ENCODE results near the gene CFAP73.

CFAP73 gene

GRCh38 chr12:113163030-113163360 is 13.5 kb downstream of the CFAP73 start:
- DNase-seq (ENCODE audit: low read depth in 3 of 3): no peak

- DNase-seq (ENCODE audit: low read depth in 3 of 3): no peak
Observed at GRCh38 chr12:113164014-113164413, 14.5 kb downstream of the CFAP73 start.

GRCh38 chr12:113165521-113166450 is 16.3 kb downstream of the CFAP73 start:
- DNase-seq (ENCODE audit: low read depth in 3 of 3): no peak

- DNase-seq (ENCODE audit: low read depth in 3 of 3): no peak
Observed at GRCh38 chr12:113167868-113168267, 18.3 kb downstream of the CFAP73 start.

- no peak for DNase-seq (ENCODE audit: low read depth in 3 of 3)
Observed at GRCh38 chr12:113169697-113170096, 20.2 kb downstream of the CFAP73 start.

- no peak for DNase-seq (ENCODE audit: low read depth in 3 of 3)
Observed at GRCh38 chr12:113170457-113170856, 20.9 kb downstream of the CFAP73 start.

- no peak for DNase-seq (ENCODE audit: low read depth in 3 of 3)
Observed at GRCh38 chr12:113170926-113171325, 21.4 kb downstream of the CFAP73 start.

- DNase-seq (ENCODE audit: low read depth in 3 of 3): no peak
Observed at GRCh38 chr12:113171543-113171942, 22.0 kb downstream of the CFAP73 start.

- DNase-seq (ENCODE audit: low read depth in 3 of 3): no peak
Observed at GRCh38 chr12:113172185-113172584, 22.7 kb downstream of the CFAP73 start.

GRCh38 chr12:113173081-113173698 is 23.7 kb downstream of the CFAP73 start:
- DNase-seq (ENCODE audit: low read depth in 3 of 3): no peak

- DNase-seq (ENCODE audit: low read depth in 3 of 3): peak; percentile 59 to 69 (median 63)
Observed at GRCh38 chr12:113174461-113175384, 25.2 kb downstream of the CFAP73 start.

GRCh38 chr12:113179023-113179422 is 29.5 kb downstream of the CFAP73 start:
- no peak for DNase-seq (ENCODE audit: low read depth in 3 of 3)

GRCh38 chr12:113180333-113180732 is 30.8 kb downstream of the CFAP73 start:
- DNase-seq (ENCODE audit: low read depth in 3 of 3): no peak

- no peak for DNase-seq (ENCODE audit: low read depth in 3 of 3)
Observed at GRCh38 chr12:113181975-113182374, 32.5 kb downstream of the CFAP73 start.

- DNase-seq (ENCODE audit: low read depth in 3 of 3): no peak
Observed at GRCh38 chr12:113183030-113183589, 33.6 kb downstream of the CFAP73 start.

- DNase-seq (ENCODE audit: low read depth in 3 of 3): no peak
Observed at GRCh38 chr12:113184098-113184899, 34.8 kb downstream of the CFAP73 start.

- peak; percentile 75 to 79 (median 77) for DNase-seq (ENCODE audit: low read depth in 3 of 3)
Observed at GRCh38 chr12:113184900-113185179, 35.3 kb downstream of the CFAP73 start.

- peak; percentile 68 to 81 (median 70) for DNase-seq (ENCODE audit: low read depth in 3 of 3)
Observed at GRCh38 chr12:113185180-113186032, 35.9 kb downstream of the CFAP73 start, which contains the start of the genes DDX54 and RITA1. DDX54 (minus strand) TSS chr12:113185478; CDS start chr12:113185451, 27 bp downstream. RITA1 (plus strand) TSS chr12:113185721; CDS start chr12:113186747, 1,026 bp downstream.

GRCh38 chr12:113186033-113186365 is 36.5 kb downstream of the CFAP73 start:
- DNase-seq (ENCODE audit: low read depth in 3 of 3): no peak
